Measurements from ENCODE around the gene NFKBIB. TPM values are rescaled to one million over a fixed set of nuclear protein-coding genes. Genes with fewer than 3 reads are reported as not detected.
A peak's percentile ranks its signal among the peaks of the same experiment; 100 is the strongest.

Gene NFKBIB
- total and polyA plus RNA-seq, 2 of the 13 experiments (the other 11 are each of a cell fraction or from before 2014, with no cell fraction given): 8.6 to 14.9 TPM

GRCh38 chr19:38850436-38850975 is 49.3 kb upstream of the NFKBIB start (continued):
- TF ChIP-seq NFRKB (IDR thresholded peaks at IDR 0.05) (no peak), ZBTB3 (CRISPR knock-in tag; IDR thresholded peaks at IDR 0.05; ENCODE audit: borderline replicate concordance, low read depth) (no peak), ATM (IDR thresholded peaks at IDR 0.05; ENCODE audit: borderline replicate concordance) (no peak), ZFAT (CRISPR knock-in tag; conservative IDR thresholded peaks at IDR 0.05) (no peak), PRPF4 (IDR thresholded peaks at IDR 0.05; ENCODE audit: low read depth, low read length, poor library complexity, severe bottlenecking) (no peak), SNAI1 (CRISPR knock-in tag; IDR thresholded peaks at IDR 0.05; ENCODE audit: borderline replicate concordance) (no peak), NFATC3 (CRISPR knock-in tag; IDR thresholded peaks at IDR 0.05) (no peak), RFXAP (CRISPR knock-in tag; IDR thresholded peaks at IDR 0.05; ENCODE audit: borderline replicate concordance) (peak; percentile 86; the same call in 1 of the 2 replicates), HDAC2 (CRISPR knock-in tag; IDR thresholded peaks at IDR 0.05) (no peak; the same call in 1 of the 2 replicates), JARID2 (CRISPR knock-in tag; IDR thresholded peaks at IDR 0.05; ENCODE audit: insufficient replicate concordance) (no peak), ZNF75D (CRISPR knock-in tag; IDR thresholded peaks at IDR 0.05; ENCODE audit: borderline replicate concordance) (no peak), KLF15 (CRISPR knock-in tag; IDR thresholded peaks at IDR 0.05; ENCODE audit: borderline replicate concordance) (no peak), RCOR2 (CRISPR knock-in tag; IDR thresholded peaks at IDR 0.05) (no peak), TP53 (CRISPR knock-in tag; conservative IDR thresholded peaks at IDR 0.05) (no peak), ZNF34 (CRISPR knock-in tag; IDR thresholded peaks at IDR 0.05; ENCODE audit: borderline replicate concordance) (no peak), ARID3A (IDR thresholded peaks at IDR 0.05; ENCODE audit: low read depth, low read length) (peak; percentile 75), ZNF790 (CRISPR knock-in tag; IDR thresholded peaks at IDR 0.05; ENCODE audit: borderline replicate concordance) (no peak), GPN1 (CRISPR knock-in tag; IDR thresholded peaks at IDR 0.05; ENCODE audit: borderline replicate concordance) (no peak), SALL1 (CRISPR knock-in tag; IDR thresholded peaks at IDR 0.05) (no peak), ZFP91 (CRISPR knock-in tag; IDR thresholded peaks at IDR 0.05; ENCODE audit: borderline replicate concordance) (0 out of 2 replicates have a peak, but pooled peaks have one; percentile 15), KDM4B (CRISPR knock-in tag; IDR thresholded peaks at IDR 0.05) (no peak), ZNF672 (CRISPR knock-in tag; IDR thresholded peaks at IDR 0.05) (no peak)
